GM23338 (cell line): ENCODE data around the gene FHL1. TPM values are rescaled to one million over a fixed set of nuclear protein-coding genes. Genes with fewer than 3 reads are reported as not detected.

Source experiments
- ATAC-seq: fragments of 200-7000 bp; cut with Tn5 transposase; 3 replicates; pipeline ENCODE4 v1.9.1; 2020
- DNase-seq: peaks from one replicate; pipeline ENCODE4 v3.0.0-alpha.2; 2015; ENCODE audit warnings: low spot score
- H2AFZ ChIP-seq: fragments of 200-600 bp; sonication (generic); 2 replicates; pipeline ENCODE4 v1.8.0; 2016; ENCODE audit warnings: antibody characterized with exemption, mild to moderate bottlenecking, moderate library complexity
- H3F3A ChIP-seq: fragments of 200-600 bp; sonication (generic); replicated peaks from 2 replicates; pipeline ENCODE4 v1.8.0; 2017; ENCODE audit warnings: antibody characterized with exemption, mixed run types, low read depth
- H3K27ac ChIP-seq: fragments of 200-600 bp; sonication (generic); 2 replicates; pipeline ENCODE4 v1.6.1; 2016; ENCODE audit warnings: low read depth
- H3K27me3 ChIP-seq: fragments of 200-600 bp; sonication (generic); 2 replicates; pipeline ENCODE4 v1.8.0; 2016; ENCODE audit warnings: mild to moderate bottlenecking, mixed run types, moderate library complexity; ENCODE audit not compliant: insufficient read depth
- H3K36me3 ChIP-seq: fragments of 200-600 bp; sonication (generic); 2 replicates; pipeline ENCODE4 v1.8.0; 2016; ENCODE audit warnings: mild to moderate bottlenecking; ENCODE audit not compliant: insufficient read depth
- H3K4me1 ChIP-seq: fragments of 200-600 bp; sonication (generic); 2 replicates; pipeline ENCODE4 v1.8.0; 2016; ENCODE audit warnings: mild to moderate bottlenecking, moderate library complexity; ENCODE audit not compliant: insufficient read depth
- H3K4me2 ChIP-seq: fragments of 200-600 bp; sonication (generic); 2 replicates; pipeline ENCODE4 v1.7.1; 2017; ENCODE audit warnings: mixed run types
- H3K4me3 ChIP-seq: fragments of 200-600 bp; sonication (generic); 2 replicates; pipeline ENCODE4 v1.6.1; 2016; ENCODE audit warnings: mixed run types
- H3K79me2 ChIP-seq: fragments of 200-600 bp; sonication (generic); replicated peaks from 2 replicates; pipeline ENCODE4 v1.8.0; 2017; ENCODE audit warnings: mild to moderate bottlenecking; ENCODE audit not compliant: insufficient read depth
- H3K9me2 ChIP-seq: fragments of 200-600 bp; sonication (generic); 2 replicates; pipeline ENCODE4 v1.8.0; 2017; ENCODE audit not compliant: insufficient read depth
- H4K20me1 ChIP-seq: fragments of 200-600 bp; sonication (generic); replicated peaks from 2 replicates; pipeline ENCODE4 v1.8.0; 2017; ENCODE audit warnings: mild to moderate bottlenecking; ENCODE audit not compliant: insufficient read depth
- H3K27ac Mint-ChIP-seq: 2 replicates; pipeline ENCODE4 v1.8.0; 2020; ENCODE audit warnings: inconsistent platforms, mild to moderate bottlenecking, moderate library complexity, mixed read lengths
- H3K27me3 Mint-ChIP-seq: 3 replicates; pipeline ENCODE4 v1.8.0; 2022; ENCODE audit warnings: low read depth, mild to moderate bottlenecking, moderate library complexity, mixed read lengths, inconsistent platforms; ENCODE audit not compliant: insufficient read depth, poor library complexity
- H3K36me3 Mint-ChIP-seq: 3 replicates; pipeline ENCODE4 v1.8.0; 2021; ENCODE audit warnings: low read depth, mild to moderate bottlenecking, inconsistent platforms, moderate library complexity, mixed read lengths
- H3K4me1 Mint-ChIP-seq: 3 replicates; pipeline ENCODE4 v1.8.0; 2020; ENCODE audit warnings: mild to moderate bottlenecking, inconsistent platforms, mixed read lengths
- H3K4me3 Mint-ChIP-seq: 3 replicates; pipeline ENCODE4 v1.8.0; 2021; ENCODE audit warnings: moderate library complexity, mild to moderate bottlenecking, inconsistent platforms, mixed read lengths
- H3K9me3 Mint-ChIP-seq: 3 replicates; pipeline ENCODE4 v1.8.0; 2020; ENCODE audit warnings: moderate library complexity, mild to moderate bottlenecking, inconsistent platforms, mixed read lengths
- CTCF ChIP-seq, 2 experiments: fragments of 200-600 bp in 1 of 2; sonication (generic) in 1 of 2; conservative IDR thresholded peaks; 2 replicates each; pipeline versions ENCODE4 v1.5.1 to v1.6.1; 2016 to 2017; ENCODE audit warnings: antibody characterized with exemption in 2 of 2, low read depth in 2 of 2, mild to moderate bottlenecking in 2 of 2, moderate library complexity in 1 of 2
- EZH2 ChIP-seq: fragments of 200-600 bp; sonication (generic); IDR thresholded peaks from one replicate; pipeline ENCODE4 v1.8.0; 2017; ENCODE audit warnings: antibody characterized with exemption, mild to moderate bottlenecking, low read depth; ENCODE audit not compliant: unreplicated experiment
- JUNB ChIP-seq: IDR thresholded peaks from one replicate; pipeline ENCODE4 v1.6.1; 2016; ENCODE audit warnings: antibody characterized with exemption; ENCODE audit not compliant: unreplicated experiment
- NANOG ChIP-seq: IDR thresholded peaks from 2 replicates; pipeline ENCODE4 v1.6.1; 2016; ENCODE audit warnings: antibody characterized with exemption, borderline replicate concordance
- POLR2AphosphoS5 ChIP-seq: IDR thresholded peaks from 2 replicates; pipeline ENCODE4 v1.6.1; 2016; ENCODE audit warnings: antibody characterized with exemption, low read depth
- REST ChIP-seq: IDR thresholded peaks from one replicate; pipeline ENCODE4 v1.6.1; 2018; ENCODE audit warnings: antibody characterized with exemption; ENCODE audit not compliant: unreplicated experiment
- ZNF331 ChIP-seq: fragments of 250-450 bp; sonication (Bioruptor Pico); IDR thresholded peaks from 2 replicates; pipeline ENCODE4 v1.5.0; 2020; ENCODE audit warnings: low read depth, mild to moderate bottlenecking, moderate library complexity
- long read RNA-seq: library from polyadenylated mRNA; unstranded; transcript quantifications from one replicate; pipeline ENCODE4 v2.0.0, GENCODE V29; 2020; ENCODE audit not compliant: unreplicated experiment
- polyA plus RNA-seq: library from polyadenylated mRNA; unstranded; fragments of >200 nt; fragmentation: Nextera tagmentation; extraction: Ambion mirVana; gene quantifications from 2 replicates; pipeline ENCODE4 v1.2.1, GENCODE V29; 2016
- total RNA-seq: library from RNA; depleted of rRNA; stranded (reverse); fragments of >200 nt; shearing (Covaris generic); gene quantifications from 2 replicates; pipeline ENCODE4 v1.2.3, GENCODE V29; 2014; rRNA removed

FHL1 gene
- total RNA-seq (60.4 and 72.1 TPM in 2 replicates), polyA plus RNA-seq (43.5 and 47.9 TPM in 2 replicates)
- long read RNA-seq, transcript FHL1-205 (7 exons, 2,441 nt) = major isoform, 24 of 30 reads
- long read RNA-seq, partial matches to known transcripts = 0 of 30 reads
- long read RNA-seq, other reads (novel, unspliced or antisense) = 6 of 30 reads

- Histone ChIP-seq H2AFZ (peak within 1 kb of the TSS; percentile 85), H4K20me1 (no peaks in the 10 kb centered on the region; the same call in 1 of the 2 replicates), H3K27me3 (peaks cover 23% of the 10 kb centered on the region), H3K79me2 (peaks cover 37% of the 10 kb centered on the region), H3K4me2 (peak within 1 kb of the TSS; percentile 80), H3K27ac (no peak within 1 kb of the TSS), H3K4me3 (peak within 1 kb of the TSS; percentile 63), H3K36me3 (no peaks in the 10 kb centered on the region), H3F3A (no peaks in the 10 kb centered on the region), H3K9me2 (no peaks in the 10 kb centered on the region), H3K4me1 (peaks cover 6% of the 10 kb centered on the region; the same call in 1 of the 2 replicates)
- ATAC-seq (peak; percentile 60), DNase-seq (peak; percentile 56)
- peaks cover 3% of the 10 kb centered on the region; the same call in 1 of the 3 replicates for H3K9me3 Mint-ChIP-seq
- no peaks in the 10 kb centered on the region for H3K36me3 Mint-ChIP-seq
- peaks cover 14% of the 10 kb centered on the region for H3K4me1 Mint-ChIP-seq
- TF ChIP-seq EZH2 (no peak), POLR2AphosphoS5 (peak; percentile 23; the same call in 1 of the 2 replicates), ZNF331 (CRISPR knock-in tag) (no peak)
- no peak within 1 kb of the TSS for H3K27ac Mint-ChIP-seq
- peak within 1 kb of the TSS; percentile 80 for H3K4me3 Mint-ChIP-seq
- H3K27me3 Mint-ChIP-seq = peaks cover 18% of the 10 kb centered on the region
Measured at GRCh38 chrX:136147315-136147901, at the start of gene FHL1. Gene FHL1 (plus strand): TSS chrX:136147533.

- H3K36me3 ChIP-seq = no peaks in the 10 kb centered on the region
- H3K27ac ChIP-seq = no peak overlapping the region
- Mint-ChIP-seq H3K27ac (peak overlapping the region; percentile 77; the same call in 1 of the 2 replicates), H3K4me1 (peaks cover 3% of the 10 kb centered on the region; the same call in 2 of the 3 replicates), H3K4me3 (no peak overlapping the region), H3K36me3 (no peaks in the 10 kb centered on the region), H3K27me3 (no peaks in the 10 kb centered on the region), H3K9me3 (no peaks in the 10 kb centered on the region)
- H3K9me2 ChIP-seq = no peaks in the 10 kb centered on the region
- TF ChIP-seq ZNF331 (CRISPR knock-in tag) (no peak), JUNB (no peak), CTCF (conservative IDR thresholded peaks at IDR 0.05; ENCODE audit: low read depth in 2 of 2) (no peak), EZH2 (no peak), NANOG (no peak), REST (no peak)
- no peaks in the 10 kb centered on the region for H3K27me3 ChIP-seq
- peak overlapping the region; percentile 80 for H2AFZ ChIP-seq
- no peak overlapping the region for H3K4me2 ChIP-seq
- H3K4me3 ChIP-seq = no peak overlapping the region
- no peaks in the 10 kb centered on the region for H3K79me2 ChIP-seq
- peak; percentile 85 for ATAC-seq
- no peaks in the 10 kb centered on the region for H4K20me1 ChIP-seq
- H3F3A ChIP-seq = no peaks in the 10 kb centered on the region
- peak; percentile 34 for DNase-seq
- no peaks in the 10 kb centered on the region for H3K4me1 ChIP-seq
Measured at GRCh38 chrX:136097871-136098805, 49.2 kb upstream of the FHL1 start.
